ENCODE results near the gene CSF1R. TPM values are rescaled to one million over a fixed set of nuclear protein-coding genes. Genes with fewer than 3 reads are reported as not detected.
A peak's percentile ranks its signal among the peaks of the same experiment; 100 is the strongest.

CSF1R gene
- total RNA-seq, 1 donor from 2014 or later: 74.8 TPM

DNA sequence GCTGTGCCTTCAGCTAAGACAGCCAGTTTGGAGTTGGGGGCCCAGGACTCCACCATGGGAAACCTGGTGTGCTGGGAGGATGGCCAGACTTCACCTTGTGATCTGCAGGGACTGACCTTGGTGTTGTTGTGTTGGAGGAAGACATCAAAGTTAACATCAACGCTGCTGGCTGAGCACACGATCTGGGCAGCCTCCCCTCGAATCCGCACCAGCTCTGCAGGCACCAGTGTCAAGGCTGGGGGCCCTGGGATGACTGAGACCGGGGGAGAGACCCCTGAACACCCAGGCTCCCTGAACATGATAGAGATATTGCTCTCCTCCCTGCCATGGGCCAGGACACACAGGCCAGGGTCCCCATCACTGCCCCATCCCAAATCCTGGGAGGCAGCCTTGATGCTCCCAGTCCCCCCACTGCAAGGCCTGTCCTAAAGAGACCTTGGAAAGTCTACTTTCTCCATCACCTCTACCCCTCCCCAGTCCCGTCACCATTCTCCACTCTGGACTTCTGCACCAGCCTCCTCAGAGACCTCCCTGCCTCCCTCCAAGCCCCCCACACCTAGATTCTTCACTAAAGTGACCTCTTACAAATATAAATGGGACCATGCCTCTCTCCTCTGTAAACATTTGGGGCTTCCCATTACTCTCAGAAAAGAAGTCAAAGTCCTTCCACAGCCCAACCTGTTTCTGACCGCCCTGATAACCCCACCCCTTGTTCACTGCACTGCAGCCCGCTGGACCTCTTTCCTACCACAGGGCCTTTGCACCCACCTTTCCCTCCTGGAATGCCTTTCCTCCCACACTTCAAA is 8.2 kb downstream of the CSF1R start:
- intact Hi-C loops (cut with DNase I): no loop called here
- no peak for ATAC-seq
- DNase-seq (ENCODE audit: low spot score): no peak

GRCh38 chr5:150077060-150077459 is 9.3 kb downstream of the CSF1R start:
- intact Hi-C loops (cut with DNase I): no loop called here
- ATAC-seq (no peak), DNase-seq (ENCODE audit: low spot score) (no peak)

DNA sequence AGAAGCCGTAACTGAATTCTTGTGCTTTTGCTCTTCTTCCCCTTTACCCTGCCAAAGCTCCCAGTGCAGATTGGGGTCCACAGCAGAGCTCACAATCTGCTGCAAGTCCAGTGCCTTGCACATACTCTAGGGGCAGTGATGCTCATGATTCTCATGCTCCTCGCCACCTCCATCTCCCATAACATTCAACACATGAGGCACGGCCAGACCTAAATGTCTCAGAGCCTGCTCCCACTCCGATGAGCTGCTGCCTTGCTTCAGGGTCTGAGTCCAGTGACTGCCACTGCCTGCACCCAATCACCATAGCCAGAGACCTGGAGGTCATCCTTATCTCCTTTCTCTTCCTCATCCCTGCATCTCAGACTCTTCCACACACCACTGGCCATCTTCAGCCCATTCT is 10.5 kb downstream of the CSF1R start:
- DNase-seq (ENCODE audit: low spot score) (no peak), ATAC-seq (no peak)
- intact Hi-C loops (cut with DNase I): no loop called here

DNA sequence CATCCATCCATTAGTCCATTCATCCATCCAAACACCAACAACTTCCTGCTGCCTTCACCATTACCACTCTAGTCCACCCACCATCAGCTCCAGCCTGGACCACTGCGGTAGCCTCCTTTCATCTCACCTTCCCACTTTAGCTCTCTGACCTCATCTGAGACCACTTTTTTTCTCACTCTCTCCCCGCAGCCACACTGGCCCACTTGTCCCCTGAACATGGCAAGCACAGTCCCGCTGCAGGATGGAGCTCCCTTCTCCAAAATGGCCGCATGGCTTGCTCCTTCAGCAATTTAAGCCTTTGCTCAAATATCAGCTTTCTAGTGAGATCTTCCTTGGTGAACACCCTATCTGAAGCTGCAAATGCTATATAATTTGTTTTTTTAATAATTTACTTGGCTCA is 11.1 kb downstream of the CSF1R start:
- intact Hi-C loops (cut with DNase I): no loop called here
- ATAC-seq (no peak), DNase-seq (ENCODE audit: low spot score) (no peak)

GRCh38 chr5:150073677-150074076 is 12.7 kb downstream of the CSF1R start:
- DNase-seq (ENCODE audit: low spot score) (no peak), ATAC-seq (no peak)
- intact Hi-C loops (cut with DNase I): no loop called here

DNA sequence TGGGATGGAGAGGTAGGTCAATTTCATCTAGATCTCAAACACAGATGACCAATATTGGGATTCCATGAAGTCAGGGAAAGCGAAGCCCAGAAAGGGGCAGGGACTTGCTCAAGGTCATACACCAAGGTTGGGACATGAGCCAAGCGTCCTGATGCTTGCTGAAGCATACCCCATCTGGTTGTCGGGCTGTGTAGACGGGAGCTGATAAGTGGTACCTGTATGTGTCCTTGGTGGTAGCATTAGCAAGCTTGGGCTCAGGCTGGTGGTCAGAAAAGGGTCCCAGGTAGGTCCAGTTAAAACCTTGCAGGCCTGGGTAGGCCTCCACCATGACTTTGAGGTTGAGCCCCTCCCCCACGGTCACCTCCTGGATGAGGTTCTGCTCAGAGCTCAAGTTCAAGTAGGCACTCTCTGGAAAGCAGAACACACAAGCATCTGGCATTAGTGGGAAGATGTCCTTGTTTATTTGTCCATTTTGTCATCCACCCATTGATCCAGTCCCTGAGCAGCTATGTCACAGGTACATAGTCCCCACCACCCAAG is 13.2 kb downstream of the CSF1R start:
- intact Hi-C loops (cut with DNase I): no loop called here
- no peak for ATAC-seq
- no peak for DNase-seq (ENCODE audit: low spot score)

DNA sequence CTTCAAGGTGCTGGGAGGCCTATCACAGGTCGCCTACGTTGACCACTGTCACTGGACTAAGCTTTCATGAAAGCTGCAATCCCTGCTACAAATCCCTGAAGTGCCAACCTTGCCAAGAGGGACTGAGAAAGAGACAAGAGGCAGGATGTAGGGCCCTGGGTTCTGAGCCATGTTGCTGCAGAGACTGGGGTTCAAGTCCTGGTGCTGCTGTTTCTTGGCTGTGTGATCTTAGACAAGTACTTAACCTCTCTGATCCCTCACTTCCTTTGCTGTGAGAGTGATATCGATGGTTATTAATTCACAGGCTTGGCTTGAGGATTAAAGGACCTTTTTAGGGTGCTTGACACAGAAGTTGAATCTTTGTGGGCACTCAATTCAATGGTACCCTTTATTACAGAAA is 15.5 kb downstream of the CSF1R start:
- DNase-seq (ENCODE audit: low spot score) (no peak), ATAC-seq (no peak)
- intact Hi-C loops (cut with DNase I): no loop called here

DNA sequence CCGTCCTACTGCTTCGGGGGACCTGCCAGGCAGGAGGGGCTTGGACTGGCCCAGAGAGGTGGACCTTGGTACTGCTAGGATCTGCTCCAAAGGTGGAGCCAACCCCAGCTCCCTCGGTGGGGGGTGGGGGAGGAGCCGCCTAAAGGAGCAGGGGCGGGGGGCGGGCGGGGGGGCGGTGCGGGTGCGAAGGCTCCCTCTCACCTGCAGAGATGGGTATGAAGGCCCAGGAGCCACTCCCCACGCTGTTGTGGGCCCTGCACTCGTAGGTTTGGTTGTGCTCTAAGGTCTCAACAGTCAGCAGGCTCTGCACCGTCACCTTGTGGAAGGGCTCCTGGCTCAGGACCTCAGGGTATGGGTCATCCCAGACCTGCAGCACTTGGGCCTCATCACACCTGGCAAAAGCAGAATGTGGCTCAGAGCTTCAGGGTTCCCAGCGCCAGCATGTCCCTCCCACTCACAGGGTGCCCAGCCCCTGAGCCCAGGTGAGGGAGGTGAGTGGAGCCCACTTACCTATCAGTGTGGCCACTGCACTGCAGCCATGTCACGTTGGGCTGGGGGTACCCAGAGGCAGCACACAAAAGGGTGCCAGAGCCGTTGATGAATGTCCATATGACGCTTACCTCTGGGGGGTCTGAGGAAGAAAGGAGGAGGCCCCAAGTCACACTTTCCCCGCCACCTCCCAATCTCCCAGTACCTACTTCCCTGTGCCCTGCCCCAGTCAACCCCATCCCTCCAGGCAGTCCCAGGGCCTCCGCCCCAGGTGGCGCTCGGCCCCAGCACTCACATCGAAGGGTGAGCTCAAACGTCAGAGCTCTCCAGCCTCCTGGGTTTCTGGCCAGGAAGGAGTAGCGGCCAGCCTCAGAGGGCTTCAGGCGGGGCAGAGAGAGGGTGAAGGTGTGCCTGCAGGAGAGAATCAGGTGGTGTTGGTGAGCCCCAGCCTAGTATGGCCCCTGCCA is 16.4 kb downstream of the CSF1R start:
- intact Hi-C loops (cut with DNase I): no loop called here
- DNase-seq (ENCODE audit: low spot score) (no peak), ATAC-seq (no peak)

DNA sequence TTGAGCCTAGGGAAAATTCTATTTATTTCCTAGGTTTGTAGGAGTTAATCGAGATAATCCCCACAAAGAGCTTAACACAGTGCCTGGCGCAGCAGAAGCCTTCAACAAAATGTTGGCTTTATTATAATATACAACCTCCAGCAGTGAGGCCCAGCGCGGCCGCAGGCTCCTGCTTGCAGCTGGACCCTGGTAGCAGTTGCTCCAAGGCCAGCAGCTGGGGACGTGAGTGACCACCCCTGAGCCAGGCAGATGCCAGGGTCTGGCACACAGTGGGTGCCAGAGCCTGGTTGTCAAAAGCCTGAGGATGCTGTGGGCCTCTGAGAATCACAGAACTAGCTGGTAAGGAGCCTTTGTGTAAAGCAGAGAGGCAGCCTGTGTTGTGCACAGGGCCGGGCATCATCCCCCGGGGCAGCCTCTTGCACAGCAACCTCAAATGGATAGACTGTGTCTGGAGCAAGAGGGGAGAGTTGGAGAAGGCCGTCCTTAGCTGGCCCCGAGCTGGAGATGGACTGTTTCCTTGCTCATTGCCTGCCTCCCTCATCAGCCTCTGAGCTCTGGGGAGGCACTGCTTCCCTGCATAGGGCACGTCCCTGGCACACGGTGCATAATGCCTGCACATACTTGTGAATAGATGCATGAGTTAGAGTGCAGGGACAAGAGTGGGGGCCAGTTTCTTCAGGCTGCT is 17.3 kb downstream of the CSF1R start:
- DNase-seq (ENCODE audit: low spot score): no peak
- intact Hi-C loops (cut with DNase I): no loop called here
- no peak for ATAC-seq

- ATAC-seq (no peak), DNase-seq (ENCODE audit: low spot score) (no peak)
- intact Hi-C loops (cut with DNase I): no loop called here
Observed at GRCh38 chr5:150068472-150068871, 17.9 kb downstream of the CSF1R start.

GRCh38 chr5:150068071-150068470 is 18.3 kb downstream of the CSF1R start:
- ATAC-seq: no peak
- intact Hi-C loops (cut with DNase I): no loop called here
- DNase-seq (ENCODE audit: low spot score): no peak

GRCh38 chr5:150067405-150067960 is 18.9 kb downstream of the CSF1R start:
- intact Hi-C loops (cut with DNase I): no loop called here
- ATAC-seq: no peak
- no peak for DNase-seq (ENCODE audit: low spot score)

GRCh38 chr5:150066901-150067396 is 19.4 kb downstream of the CSF1R start:
- intact Hi-C loops (cut with DNase I): no loop called here
- no peak for DNase-seq (ENCODE audit: low spot score)
- no peak for ATAC-seq

DNA sequence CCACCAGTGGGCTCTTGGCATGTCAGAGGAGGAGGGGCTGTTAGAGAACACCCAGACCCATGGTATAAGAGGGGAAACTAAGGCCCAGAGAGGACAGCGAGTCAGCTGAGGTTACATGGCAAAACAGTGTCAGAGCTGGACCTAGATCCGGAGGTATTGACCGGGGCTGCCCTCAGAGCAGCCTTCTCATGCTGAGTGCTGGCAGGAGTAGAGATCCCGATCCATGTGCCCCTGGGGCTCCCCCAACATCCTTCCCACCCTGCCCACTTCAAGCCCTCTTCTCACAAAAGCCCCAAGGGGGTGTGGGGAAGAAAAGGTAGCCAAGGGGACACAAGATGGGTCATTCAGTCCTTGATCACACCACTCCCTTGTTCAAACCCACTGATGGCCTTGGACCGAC is 19.9 kb downstream of the CSF1R start:
- DNase-seq (ENCODE audit: low spot score): peak; percentile 32
- no peak for ATAC-seq
- intact Hi-C loops (cut with DNase I): no loop called here

GRCh38 chr5:150065886-150066285 is 20.5 kb downstream of the CSF1R start:
- DNase-seq (ENCODE audit: low spot score): peak; percentile 55
- intact Hi-C loops (cut with DNase I): no loop called here
- ATAC-seq: peak; percentile 47

- ATAC-seq (peak; percentile 73), DNase-seq (ENCODE audit: low spot score) (peak; percentile 66)
- intact Hi-C loops (cut with DNase I): no loop called here
Observed at GRCh38 chr5:150065346-150065745, 21.0 kb downstream of the CSF1R start.

DNA sequence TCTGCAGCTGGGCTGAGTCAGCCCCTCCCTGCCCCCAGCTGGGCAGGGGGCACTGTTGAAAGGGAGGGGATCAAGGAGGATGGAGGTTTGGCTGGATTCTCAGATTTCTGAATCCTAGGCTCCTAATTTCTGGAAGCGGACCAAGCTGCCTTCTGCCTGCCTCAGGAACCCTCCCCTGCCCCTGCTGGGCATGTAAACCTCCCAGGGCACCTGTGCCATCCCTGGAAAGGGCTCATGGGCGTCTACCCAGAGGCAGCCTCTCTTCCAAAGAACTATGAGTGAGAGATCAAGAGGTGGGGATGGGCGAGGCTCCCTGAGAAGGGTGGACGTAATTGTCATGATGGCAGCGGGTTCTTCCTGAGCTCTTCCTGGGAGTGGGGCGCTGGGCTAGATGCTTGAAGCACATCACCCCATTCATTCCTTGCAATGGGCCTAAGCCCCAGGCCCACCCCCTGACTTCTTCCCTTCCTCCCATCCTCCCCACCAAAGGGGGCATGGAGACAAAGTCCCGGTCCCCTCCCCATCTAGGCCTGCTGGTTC is 21.6 kb downstream of the CSF1R start:
- no peak for ATAC-seq

GRCh38 chr5:150063638-150064037 is 22.7 kb downstream of the CSF1R start:
- DNase-seq (ENCODE audit: low spot score) (peak; percentile 58), ATAC-seq (no peak)
- intact Hi-C loops (cut with DNase I): no loop called here

More for the DNA sequence above, 21.6 kb downstream of the CSF1R start:
- DNase-seq (ENCODE audit: low spot score): no peak
- intact Hi-C loops (cut with DNase I): no loop called here

Data from sciatic nerve (tissue), 2 donors.